Bronchial epithelial cell (primary cell): ENCODE data around the gene ANK3. TPM values are rescaled to one million over a fixed set of nuclear protein-coding genes. Genes with fewer than 3 reads are reported as not detected.
A peak's percentile ranks its signal among the peaks of the same experiment; 100 is the strongest.

Source experiments
- DNase-seq: peaks from one replicate; pipeline ENCODE4 v3.0.0-alpha.2; 2010; ENCODE audit warnings: low read depth
- FAIRE-seq: peaks from 2 replicates; lab custom pipeline; 2011; peaks lifted over from hg19 to GRCh38; lab: Jason Lieb, UNC
- H3K27me3 ChIP-seq: 2 replicates; pipeline ENCODE4 v1.5.1; 2011; ENCODE audit warnings: low read length; ENCODE audit not compliant: control insufficient read depth, insufficient read depth
- H3K36me3 ChIP-seq: 2 replicates; pipeline ENCODE4 v1.5.1; 2011; ENCODE audit warnings: low read length; ENCODE audit not compliant: control insufficient read depth, insufficient read depth
- H3K4me3 ChIP-seq: 2 replicates; pipeline ENCODE4 v1.5.1; 2011; ENCODE audit warnings: mild to moderate bottlenecking, low read depth, low read length, control low read depth
- CTCF ChIP-seq: IDR thresholded peaks from 2 replicates; pipeline ENCODE4 v1.5.1; 2011; ENCODE audit warnings: mild to moderate bottlenecking, moderate library complexity, low read length, control low read depth, inconsistent platforms; ENCODE audit not compliant: insufficient read depth, severe bottlenecking
- total RNA-seq: library from RNA; depleted of rRNA; stranded (reverse); fragments of >200 nt; gene quantifications from 2 replicates; pipeline ENCODE4 v1.2.1, GENCODE V29; 2014

ANK3 gene
- total RNA-seq, 1 donor from 2014 or later: 7.9 TPM

- Histone ChIP-seq H3K27me3 (no peaks in the 10 kb centered on the region), H3K36me3 (no peaks in the 10 kb centered on the region)
- FAIRE-seq: no peak
These were observed 107.8 kb downstream of the ANK3 start for GRCh38 chr10:60281792-60282353.

GRCh38 chr10:60281331-60281730, 108.3 kb downstream of the ANK3 start:
- TF ChIP-seq CTCF: no peak
- Histone ChIP-seq H3K4me3 (no peak overlapping the region), H3K27me3 (no peaks in the 10 kb centered on the region), H3K36me3 (no peaks in the 10 kb centered on the region)
- FAIRE-seq: no peak
- DNase-seq: peak; percentile 41

More at GRCh38 chr10:60281792-60282353, 107.8 kb downstream of the ANK3 start:
- TF ChIP-seq CTCF: no peak
- H3K4me3 ChIP-seq: no peak overlapping the region
- no peak for DNase-seq

GRCh38 chr10:60280475-60280874, 109.2 kb downstream of the ANK3 start:
- Histone ChIP-seq H3K27me3 (no peaks in the 10 kb centered on the region), H3K4me3 (no peak overlapping the region), H3K36me3 (no peaks in the 10 kb centered on the region)
- FAIRE-seq (no peak), DNase-seq (no peak)
- TF ChIP-seq CTCF: no peak

- DNase-seq (no peak), FAIRE-seq (no peak)
- no peaks in the 10 kb centered on the region for H3K36me3 ChIP-seq
- no peak overlapping the region for H3K4me3 ChIP-seq
- no peaks in the 10 kb centered on the region for H3K27me3 ChIP-seq
- TF ChIP-seq CTCF: no peak
These were observed 112.0 kb downstream of the ANK3 start for GRCh38 chr10:60277656-60278055.

GRCh38 chr10:60276232-60276631, 113.4 kb downstream of the ANK3 start:
- no peak overlapping the region for H3K4me3 ChIP-seq
- no peak for FAIRE-seq
- no peak for DNase-seq
- no peak for TF ChIP-seq CTCF
- H3K36me3 ChIP-seq: no peaks in the 10 kb centered on the region
- no peaks in the 10 kb centered on the region for H3K27me3 ChIP-seq

GRCh38 chr10:60271319-60272040, 118.2 kb downstream of the ANK3 start:
- no peak for FAIRE-seq
- Histone ChIP-seq H3K36me3 (no peaks in the 10 kb centered on the region), H3K4me3 (no peak overlapping the region), H3K27me3 (no peaks in the 10 kb centered on the region)
- no peak for TF ChIP-seq CTCF
- DNase-seq: no peak
